HG02588 (cell line): Measurements from ENCODE around the gene APOE.
"Not testable (repeated sequence)": the region's sequence is repeated elsewhere in the genome, so short reads cannot be mapped to it uniquely, and the experiment has no call there.

ENCODE experiments used
- ATAC-seq: cut with Tn5 transposase; IDR thresholded peaks from one replicate; pipeline ENCODE4 v1.9.1; 2021; ENCODE audit warnings: mild to moderate bottlenecking, moderate library complexity; ENCODE audit not compliant: unreplicated experiment

APOE gene

GRCh38 chr19:44905437-44906160 is at the start of gene APOE:
Gene APOE (plus strand): TSS chr19:44905796. CDS start chr19:44906625, 829 bp downstream.
- no peak for ATAC-seq

GRCh38 chr19:44856421-44857083 is 49.0 kb upstream of the APOE start:
- no peak for ATAC-seq

- ATAC-seq: no peak
These were observed 47.8 kb upstream of the APOE start for GRCh38 chr19:44857837-44858236.

- not testable (repeated sequence) for ATAC-seq
These were observed 44.0 kb upstream of the APOE start for GRCh38 chr19:44861576-44861975.

- ATAC-seq: no peak
These were observed 41.6 kb upstream of the APOE start for GRCh38 chr19:44863990-44864389.

- no peak for ATAC-seq
These were observed 40.3 kb upstream of the APOE start for GRCh38 chr19:44865196-44865767.

- no peak for ATAC-seq
These were observed 38.9 kb upstream of the APOE start for GRCh38 chr19:44866664-44867063.

- ATAC-seq: no peak
These were observed 38.0 kb upstream of the APOE start for GRCh38 chr19:44867578-44867977.

GRCh38 chr19:44869733-44870470 is 35.7 kb upstream of the APOE start:
- ATAC-seq: no peak

GRCh38 chr19:44871809-44872208 is 33.8 kb upstream of the APOE start:
- ATAC-seq: no peak

- ATAC-seq: no peak
These were observed 32.9 kb upstream of the APOE start for GRCh38 chr19:44872661-44873060.

GRCh38 chr19:44874317-44874716 is 31.3 kb upstream of the APOE start:
- no peak for ATAC-seq

GRCh38 chr19:44875666-44876451 is 29.7 kb upstream of the APOE start:
- no peak for ATAC-seq

GRCh38 chr19:44876930-44877535 is 28.6 kb upstream of the APOE start:
- no peak for ATAC-seq

- no peak for ATAC-seq
These were observed 27.3 kb upstream of the APOE start for GRCh38 chr19:44878120-44878865.

- ATAC-seq: no peak
These were observed 26.1 kb upstream of the APOE start for GRCh38 chr19:44879309-44880065.

- ATAC-seq: no peak
These were observed 23.5 kb upstream of the APOE start for GRCh38 chr19:44882063-44882462.

GRCh38 chr19:44882619-44883397 is 22.8 kb upstream of the APOE start:
- ATAC-seq: not testable (repeated sequence)
